Right lobe of liver (tissue), 4 donors: ENCODE measurements around the gene MAPKAPK2.

Experiments
- POLR2A ChIP-seq: fragments of 450-650 bp; IDR thresholded peaks from one replicate; pipeline ENCODE4 v1.6.1; 2017; ENCODE audit warnings: antibody characterized with exemption, mild to moderate bottlenecking
- TF ChIP-seq, protein P1 (sequence below), 4 donors: fragments of 200-600 bp in 3 of 4; fragments of 450-650 bp in 1 of 4; IDR thresholded peaks; one replicate each; pipeline versions ENCODE4 v1.5.1 to v1.8.0; 2016 to 2022; ENCODE audit warnings: antibody characterized with exemption in 4 of 4, mild to moderate bottlenecking in 2 of 4
- donor health status: DM: no; HTN: no; CAD: no.
- donor health status: DM: no; HTN: no; CAD: no.
- donor health status: DM: no; HTN: yes; CAD: no.

DNA sequence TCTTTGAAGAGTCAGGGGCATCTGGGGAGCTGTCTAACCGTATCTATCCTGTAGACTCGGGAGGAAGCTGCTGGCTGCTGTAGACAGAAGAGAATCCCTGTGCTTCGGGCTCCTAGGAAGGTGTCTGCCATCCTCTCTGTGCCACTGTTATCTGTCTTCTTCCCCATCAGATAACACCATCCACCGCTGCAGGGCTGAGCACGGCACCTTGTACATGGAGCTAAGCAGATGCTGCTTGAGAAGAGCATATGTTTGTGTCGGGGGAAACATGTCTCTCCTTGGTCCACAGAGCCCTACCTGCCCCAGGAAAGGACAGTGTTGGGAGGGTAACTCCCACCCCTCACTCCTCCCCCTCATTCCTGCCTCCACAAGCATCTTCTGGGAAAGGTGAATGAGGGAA lies 1.4 kb upstream of the MAPKAPK2 start:
- TF ChIP-seq, protein P1, sequence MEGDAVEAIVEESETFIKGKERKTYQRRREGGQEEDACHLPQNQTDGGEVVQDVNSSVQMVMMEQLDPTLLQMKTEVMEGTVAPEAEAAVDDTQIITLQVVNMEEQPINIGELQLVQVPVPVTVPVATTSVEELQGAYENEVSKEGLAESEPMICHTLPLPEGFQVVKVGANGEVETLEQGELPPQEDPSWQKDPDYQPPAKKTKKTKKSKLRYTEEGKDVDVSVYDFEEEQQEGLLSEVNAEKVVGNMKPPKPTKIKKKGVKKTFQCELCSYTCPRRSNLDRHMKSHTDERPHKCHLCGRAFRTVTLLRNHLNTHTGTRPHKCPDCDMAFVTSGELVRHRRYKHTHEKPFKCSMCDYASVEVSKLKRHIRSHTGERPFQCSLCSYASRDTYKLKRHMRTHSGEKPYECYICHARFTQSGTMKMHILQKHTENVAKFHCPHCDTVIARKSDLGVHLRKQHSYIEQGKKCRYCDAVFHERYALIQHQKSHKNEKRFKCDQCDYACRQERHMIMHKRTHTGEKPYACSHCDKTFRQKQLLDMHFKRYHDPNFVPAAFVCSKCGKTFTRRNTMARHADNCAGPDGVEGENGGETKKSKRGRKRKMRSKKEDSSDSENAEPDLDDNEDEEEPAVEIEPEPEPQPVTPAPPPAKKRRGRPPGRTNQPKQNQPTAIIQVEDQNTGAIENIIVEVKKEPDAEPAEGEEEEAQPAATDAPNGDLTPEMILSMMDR (IDR thresholded peaks at IDR 0.05), result no peak
- TF ChIP-seq POLR2A, result no peak
